NB4 (cell line): Measurements from ENCODE around the gene VDAC1.

Source experiments
- DNase-seq: peaks from one replicate; pipeline ENCODE4 v3.0.0; 2010; ENCODE audit warnings: low read depth
- H3K4me3 ChIP-seq: one replicate; pipeline ENCODE4 v1.5.1; 2011; ENCODE audit warnings: mild to moderate bottlenecking, low read depth, low read length, moderate library complexity
- CTCF ChIP-seq: IDR thresholded peaks from one replicate; pipeline ENCODE4 v1.5.1; 2012; ENCODE audit warnings: low read depth, low read length
- MYC ChIP-seq: IDR thresholded peaks from 2 replicates; pipeline ENCODE4 v1.6.1; 2011; ENCODE audit warnings: low read depth, low read length
- POLR2A ChIP-seq: IDR thresholded peaks from 2 replicates; pipeline ENCODE4 v1.6.1; 2011; ENCODE audit warnings: mild to moderate bottlenecking; ENCODE audit not compliant: insufficient read length; ENCODE audit errors: extremely low read depth
- TF ChIP-seq, protein P1 (sequence below): IDR thresholded peaks from 2 replicates; pipeline ENCODE4 v1.6.1; 2011; ENCODE audit warnings: low read depth, low read length

The VDAC1 gene

GRCh38 chr5:133932441-133933168 is 72.2 kb downstream of the VDAC1 start:
- TF ChIP-seq CTCF (no peak), MYC (no peak), POLR2A (no peak)
- TF ChIP-seq, protein P1, sequence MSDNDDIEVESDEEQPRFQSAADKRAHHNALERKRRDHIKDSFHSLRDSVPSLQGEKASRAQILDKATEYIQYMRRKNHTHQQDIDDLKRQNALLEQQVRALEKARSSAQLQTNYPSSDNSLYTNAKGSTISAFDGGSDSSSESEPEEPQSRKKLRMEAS = no peak
- peak; percentile 67 for DNase-seq
- H3K4me3 ChIP-seq = no peak overlapping the region

GRCh38 chr5:133931546-133931945 is 73.2 kb downstream of the VDAC1 start:
- TF ChIP-seq POLR2A (no peak), CTCF (no peak), MYC (no peak)
- TF ChIP-seq, protein P1 = no peak
- DNase-seq = no peak
- no peak overlapping the region for H3K4me3 ChIP-seq

DNA sequence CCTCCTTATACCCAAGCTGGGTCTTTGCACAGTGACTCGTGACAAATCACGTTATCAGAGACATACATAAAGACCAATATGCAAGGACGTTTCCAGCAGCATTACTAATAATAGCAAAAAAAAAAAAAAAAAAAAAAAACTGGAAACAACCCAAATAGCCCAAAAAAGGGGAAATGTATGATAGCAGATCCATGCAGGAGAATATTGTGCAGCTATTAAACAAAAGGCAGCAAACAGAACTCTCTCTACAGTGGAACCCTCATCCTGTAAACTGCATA is 74.0 kb downstream of the VDAC1 start:
- no peak for DNase-seq
- TF ChIP-seq POLR2A (no peak), MYC (no peak), CTCF (no peak)
- TF ChIP-seq, protein P1 = no peak

DNA sequence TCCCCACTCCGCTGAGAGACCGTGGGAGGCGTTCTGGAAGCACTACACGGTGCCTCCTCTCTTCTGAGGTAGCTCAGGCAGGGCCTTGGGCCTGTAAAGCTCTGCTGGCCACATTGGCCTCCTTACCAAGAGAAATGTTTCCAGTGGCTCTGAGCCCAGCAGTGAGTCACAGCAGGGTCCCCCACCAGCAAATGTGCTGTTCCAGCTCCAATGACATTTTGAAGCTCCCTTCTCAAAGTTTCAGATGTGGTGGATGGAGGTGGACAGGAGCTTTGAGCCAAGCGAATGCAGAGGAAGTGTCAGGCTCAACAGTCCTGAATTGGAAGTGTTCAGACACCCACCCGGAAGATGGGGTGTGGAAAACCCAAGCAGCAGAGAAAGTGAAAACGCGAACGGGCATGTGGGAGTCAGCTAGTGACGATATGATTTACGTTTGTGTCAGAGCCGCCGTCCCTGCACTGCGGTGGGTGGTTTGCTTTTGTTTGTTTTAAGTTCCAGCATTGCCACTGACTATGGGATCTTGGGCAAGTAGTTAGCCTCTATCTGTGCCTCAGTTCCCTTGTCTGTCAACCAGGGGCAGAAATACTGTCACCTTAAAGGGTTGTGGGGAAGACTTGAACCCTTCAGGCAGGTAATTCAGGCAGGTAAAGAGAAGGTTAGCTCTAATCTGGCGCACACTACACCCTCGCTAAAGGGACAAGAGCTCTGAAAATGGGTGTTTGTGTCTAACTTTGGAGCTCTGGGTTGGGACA is 74.5 kb downstream of the VDAC1 start:
- no peak for DNase-seq
- H3K4me3 ChIP-seq = no peak overlapping the region
- TF ChIP-seq MYC = no peak
- TF ChIP-seq, protein P1 = no peak
- no peak for TF ChIP-seq POLR2A
- TF ChIP-seq CTCF = no peak

More for the DNA sequence above, 74.0 kb downstream of the VDAC1 start:
- H3K4me3 ChIP-seq = no peak overlapping the region

- no peak for DNase-seq
- H3K4me3 ChIP-seq = no peak overlapping the region
- TF ChIP-seq POLR2A (no peak), MYC (no peak), CTCF (no peak)
- TF ChIP-seq, protein P1 = no peak
Observed at GRCh38 chr5:133928587-133929393, 76.0 kb downstream of the VDAC1 start.
